ENCODE measurements around the gene LRRC72.
"Not testable (repeated sequence)": the region's sequence is repeated elsewhere in the genome, so short reads cannot be mapped to it uniquely, and the experiment has no call there.

Gene LRRC72

DNA sequence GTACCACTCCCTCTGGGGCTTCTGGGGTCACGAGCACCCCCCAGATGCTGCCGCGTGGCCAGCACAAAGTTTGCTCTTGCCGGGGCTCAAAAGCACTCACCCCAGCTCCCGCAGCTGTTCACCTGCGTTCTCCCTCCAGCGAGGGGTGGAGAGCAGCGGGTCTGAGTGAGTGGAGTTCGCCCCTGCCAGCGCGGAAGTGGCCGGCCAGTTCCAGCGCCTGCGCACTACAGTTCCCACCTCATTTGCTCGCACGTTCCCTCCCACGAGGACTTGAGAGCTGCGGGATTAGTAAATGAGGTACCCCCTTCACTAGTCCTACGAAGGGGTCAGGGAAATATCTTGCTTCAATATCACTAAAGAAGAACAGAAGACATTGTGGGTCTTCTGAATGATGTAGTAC lies 24.3 kb upstream of the LRRC72 start:
- H3K4me1 ChIP-seq (ENCODE audit: control insufficient read depth, insufficient read depth, low read length), result no peaks in the 10 kb centered on the region
- no CpG with 5 or more reads among the region's 19 CpGs for WGBS (ENCODE audit: insufficient coverage, insufficient read length)

DNA sequence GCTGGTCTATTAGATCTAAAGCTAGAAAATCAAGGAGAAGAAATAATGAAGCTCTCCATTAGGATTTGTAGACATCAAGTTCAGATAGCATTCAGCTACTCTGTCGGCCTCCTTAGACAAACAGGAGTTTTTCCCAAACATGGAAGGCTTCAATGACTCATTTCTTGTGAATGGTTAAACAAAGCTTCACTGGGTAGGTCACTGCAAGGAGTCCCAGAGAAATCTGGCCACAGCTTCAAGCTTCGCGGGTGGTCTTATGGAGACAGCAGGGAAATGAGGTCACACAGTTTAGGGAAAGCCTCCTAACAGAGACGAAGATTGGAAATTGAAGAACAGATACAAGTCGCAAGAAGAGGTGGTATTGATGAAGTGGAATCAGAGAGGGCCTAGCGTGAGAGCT lies 22.6 kb upstream of the LRRC72 start:
- WGBS (ENCODE audit: insufficient coverage, insufficient read length), result no CpG with 5 or more reads among the region's 6 CpGs
- Histone ChIP-seq H3K9me3 (ENCODE audit: control insufficient read depth, insufficient read depth, low read length) (no peaks in the 10 kb centered on the region), H3K27me3 (ENCODE audit: control insufficient read depth, insufficient read depth, low read length) (no peaks in the 10 kb centered on the region), H3K27ac (ENCODE audit: low read length) (no peak overlapping the region), H3K4me3 (ENCODE audit: low read length) (no peak overlapping the region), H3K4me1 (ENCODE audit: control insufficient read depth, insufficient read depth, low read length) (no peaks in the 10 kb centered on the region), H3K36me3 (ENCODE audit: control insufficient read depth, insufficient read depth, low read length) (no peaks in the 10 kb centered on the region)
- DNase-seq (ENCODE audit: low read depth, low spot score), result no peak

More for the DNA sequence above, 24.3 kb upstream of the LRRC72 start:
- H3K36me3 ChIP-seq (ENCODE audit: control insufficient read depth, insufficient read depth, low read length), result no peaks in the 10 kb centered on the region
- no peaks in the 10 kb centered on the region for H3K9me3 ChIP-seq (ENCODE audit: control insufficient read depth, insufficient read depth, low read length)
- no peak for DNase-seq (ENCODE audit: low read depth, low spot score)
- no peak overlapping the region for H3K27ac ChIP-seq (ENCODE audit: low read length)
- no peak overlapping the region for H3K4me3 ChIP-seq (ENCODE audit: low read length)
- no peaks in the 10 kb centered on the region for H3K27me3 ChIP-seq (ENCODE audit: control insufficient read depth, insufficient read depth, low read length)

DNA sequence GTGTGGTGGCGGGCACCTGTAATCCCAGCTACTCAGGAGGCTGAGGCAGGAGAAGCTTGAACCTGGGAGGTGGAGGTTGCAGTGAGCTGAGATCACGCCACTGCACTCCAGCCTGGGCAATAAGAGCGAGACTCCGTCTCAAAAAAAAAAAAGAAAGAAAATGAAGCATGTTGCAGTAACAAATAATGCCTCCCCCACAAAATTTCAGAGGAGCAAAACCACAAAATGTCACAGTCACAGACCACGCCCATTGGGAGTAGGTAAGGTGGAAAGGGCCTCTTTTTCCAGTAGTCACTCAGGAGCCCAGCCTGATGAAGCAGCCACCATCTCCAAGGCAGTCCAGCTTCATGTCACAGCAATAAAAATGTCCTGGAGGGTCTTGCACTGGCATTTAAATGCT lies 20.2 kb upstream of the LRRC72 start:
- H3K27ac ChIP-seq (ENCODE audit: low read length); H3K27me3 ChIP-seq (ENCODE audit: control insufficient read depth, insufficient read depth, low read length); H3K9me3 ChIP-seq (ENCODE audit: control insufficient read depth, insufficient read depth, low read length); H3K36me3 ChIP-seq (ENCODE audit: control insufficient read depth, insufficient read depth, low read length); H3K4me3 ChIP-seq (ENCODE audit: low read length); DNase-seq (ENCODE audit: low read depth, low spot score); H3K4me1 ChIP-seq (ENCODE audit: control insufficient read depth, insufficient read depth, low read length): not testable (repeated sequence)
- WGBS (ENCODE audit: insufficient coverage, insufficient read length), result no CpG with 5 or more reads among the region's 5 CpGs

DNA sequence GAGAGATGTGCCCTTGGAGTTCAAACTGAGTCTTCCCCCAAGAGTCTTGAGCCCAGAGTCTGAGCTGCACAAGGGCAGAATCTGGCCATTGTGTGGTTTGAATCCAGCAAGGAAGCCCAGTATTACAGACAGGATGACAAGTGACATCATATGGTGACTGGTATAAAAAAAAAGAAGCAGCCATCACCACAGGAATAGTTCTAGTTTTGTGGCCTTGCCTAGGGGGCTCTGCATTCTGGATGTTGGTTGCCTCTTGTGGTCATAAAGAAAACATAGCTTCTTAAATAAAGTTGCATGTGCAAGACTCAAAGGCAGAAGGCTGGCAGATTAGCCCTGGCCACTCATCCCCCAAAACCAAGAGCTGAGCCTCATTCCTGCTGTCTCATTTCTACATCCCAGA lies 16.8 kb upstream of the LRRC72 start:
- H3K9me3 ChIP-seq (ENCODE audit: control insufficient read depth, insufficient read depth, low read length), result no peaks in the 10 kb centered on the region

DNA sequence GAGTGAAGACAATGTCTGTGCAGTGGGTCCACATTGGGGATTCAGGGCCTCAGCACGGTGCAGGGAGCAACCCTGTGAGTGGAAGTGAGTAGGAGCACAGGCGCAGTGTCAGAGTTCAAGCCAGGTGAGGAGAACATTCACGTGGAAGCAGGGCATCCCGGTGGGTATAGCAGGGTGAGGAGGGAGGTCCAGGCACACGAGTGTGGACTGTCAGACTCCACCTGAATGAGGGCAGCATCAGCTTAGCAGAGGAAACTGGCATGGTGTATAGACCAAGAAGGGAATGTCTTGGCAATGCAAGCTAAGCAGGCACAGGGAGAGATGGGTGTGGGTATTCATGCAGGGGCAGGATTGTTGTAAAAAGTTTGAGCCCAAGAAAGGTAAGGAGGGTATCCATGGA lies 15.3 kb upstream of the LRRC72 start:
- no peak overlapping the region for H3K27ac ChIP-seq (ENCODE audit: low read length)
- no CpG with 5 or more reads among the region's 5 CpGs for WGBS (ENCODE audit: insufficient coverage, insufficient read length)
- no peak for DNase-seq (ENCODE audit: low read depth, low spot score)
- H3K36me3 ChIP-seq (ENCODE audit: control insufficient read depth, insufficient read depth, low read length), result no peaks in the 10 kb centered on the region
- H3K4me3 ChIP-seq (ENCODE audit: low read length), result no peak overlapping the region
- H3K9me3 ChIP-seq (ENCODE audit: control insufficient read depth, insufficient read depth, low read length), result no peaks in the 10 kb centered on the region
- peaks cover 2% of the 10 kb centered on the region; the same call in 1 of the 2 replicates for H3K4me1 ChIP-seq (ENCODE audit: control insufficient read depth, insufficient read depth, low read length)
- H3K27me3 ChIP-seq (ENCODE audit: control insufficient read depth, insufficient read depth, low read length), result no peaks in the 10 kb centered on the region

More for the DNA sequence above, 16.8 kb upstream of the LRRC72 start:
- Histone ChIP-seq H3K4me1 (ENCODE audit: control insufficient read depth, insufficient read depth, low read length) (peaks cover 2% of the 10 kb centered on the region; the same call in 1 of the 2 replicates), H3K27me3 (ENCODE audit: control insufficient read depth, insufficient read depth, low read length) (no peaks in the 10 kb centered on the region), H3K4me3 (ENCODE audit: low read length) (no peak overlapping the region), H3K27ac (ENCODE audit: low read length) (no peak overlapping the region), H3K36me3 (ENCODE audit: control insufficient read depth, insufficient read depth, low read length) (no peaks in the 10 kb centered on the region)
- DNase-seq (ENCODE audit: low read depth, low spot score), result no peak

DNA sequence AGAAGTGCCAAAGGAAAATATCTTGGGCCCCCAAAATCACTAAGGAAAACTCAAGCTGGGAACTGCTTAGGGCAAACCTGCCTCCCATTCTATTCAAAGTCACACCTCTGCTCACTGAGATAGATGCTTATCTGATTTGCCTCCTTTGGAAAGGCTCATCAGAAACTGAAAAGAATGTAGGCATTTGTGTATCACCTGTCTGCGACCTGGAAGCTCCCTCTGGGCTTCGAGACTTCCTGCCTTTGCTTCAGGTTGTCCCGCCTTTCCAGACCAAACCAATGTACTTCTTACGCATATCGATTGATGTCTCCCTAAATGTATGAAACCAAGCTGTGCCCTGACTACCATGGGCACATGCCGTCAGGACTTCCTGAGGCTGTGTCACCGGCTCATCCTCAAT lies 14.5 kb upstream of the LRRC72 start:
- no peaks in the 10 kb centered on the region for H3K36me3 ChIP-seq (ENCODE audit: control insufficient read depth, insufficient read depth, low read length)
- no peaks in the 10 kb centered on the region for H3K27me3 ChIP-seq (ENCODE audit: control insufficient read depth, insufficient read depth, low read length)
- H3K9me3 ChIP-seq (ENCODE audit: control insufficient read depth, insufficient read depth, low read length), result no peaks in the 10 kb centered on the region
- peak; percentile 1 for DNase-seq (ENCODE audit: low read depth, low spot score)
- WGBS (ENCODE audit: insufficient coverage, insufficient read length), result no CpG with 5 or more reads among the region's 7 CpGs
- peaks cover 2% of the 10 kb centered on the region; the same call in 1 of the 2 replicates for H3K4me1 ChIP-seq (ENCODE audit: control insufficient read depth, insufficient read depth, low read length)
- H3K4me3 ChIP-seq (ENCODE audit: low read length), result no peak overlapping the region
- H3K27ac ChIP-seq (ENCODE audit: low read length), result no peak overlapping the region

DNA sequence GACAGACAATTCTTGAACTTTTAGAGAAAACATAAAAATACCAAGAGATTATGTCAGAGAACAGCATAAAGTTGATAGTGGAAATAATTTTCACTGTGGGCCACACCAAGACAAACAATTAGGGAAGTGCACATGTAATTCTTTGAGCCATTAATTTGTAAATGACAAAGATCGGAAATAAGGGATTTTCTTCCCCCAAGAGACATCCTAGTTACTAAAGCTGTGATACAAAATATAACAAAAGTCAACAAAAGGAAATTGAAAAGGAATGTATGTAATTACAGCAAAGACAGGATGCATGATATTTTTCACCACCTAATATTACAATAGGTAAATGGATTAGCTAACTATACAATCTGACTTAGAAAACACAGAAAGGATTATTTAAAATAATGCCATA lies 12.4 kb upstream of the LRRC72 start:
- no peak overlapping the region for H3K4me3 ChIP-seq (ENCODE audit: low read length)
- peaks cover 2% of the 10 kb centered on the region; the same call in 1 of the 2 replicates for H3K4me1 ChIP-seq (ENCODE audit: control insufficient read depth, insufficient read depth, low read length)
- H3K27me3 ChIP-seq (ENCODE audit: control insufficient read depth, insufficient read depth, low read length), result no peaks in the 10 kb centered on the region
- WGBS (ENCODE audit: insufficient coverage, insufficient read length), result no CpG with 5 or more reads among the region's 1 CpG
- no peaks in the 10 kb centered on the region for H3K36me3 ChIP-seq (ENCODE audit: control insufficient read depth, insufficient read depth, low read length)
- H3K9me3 ChIP-seq (ENCODE audit: control insufficient read depth, insufficient read depth, low read length), result no peaks in the 10 kb centered on the region
- DNase-seq (ENCODE audit: low read depth, low spot score), result no peak
- H3K27ac ChIP-seq (ENCODE audit: low read length), result no peak overlapping the region

DNA sequence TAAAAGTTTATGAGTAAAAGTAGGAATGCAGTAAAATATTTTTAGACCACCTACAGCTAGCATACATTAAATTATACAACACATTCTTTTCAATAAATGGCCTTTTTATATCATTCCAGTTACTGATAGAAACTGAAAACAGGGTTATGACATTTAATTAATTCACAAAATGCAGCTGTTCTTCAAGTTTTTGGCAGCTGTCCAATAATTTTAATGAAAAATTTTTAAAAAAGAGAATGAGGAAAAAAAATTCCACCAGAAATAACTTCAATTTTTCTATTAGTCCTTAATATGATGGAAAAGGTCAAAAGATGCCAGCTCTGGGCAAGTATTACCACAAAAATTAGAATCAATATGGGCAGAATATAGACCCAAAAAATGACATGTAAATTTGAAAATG lies 11.9 kb upstream of the LRRC72 start:
- Histone ChIP-seq H3K36me3 (ENCODE audit: control insufficient read depth, insufficient read depth, low read length) (no peaks in the 10 kb centered on the region), H3K9me3 (ENCODE audit: control insufficient read depth, insufficient read depth, low read length) (no peaks in the 10 kb centered on the region), H3K4me1 (ENCODE audit: control insufficient read depth, insufficient read depth, low read length) (peaks cover 2% of the 10 kb centered on the region; the same call in 1 of the 2 replicates), H3K4me3 (ENCODE audit: low read length) (no peak overlapping the region), H3K27ac (ENCODE audit: low read length) (no peak overlapping the region), H3K27me3 (ENCODE audit: control insufficient read depth, insufficient read depth, low read length) (no peaks in the 10 kb centered on the region)
- no peak for DNase-seq (ENCODE audit: low read depth, low spot score)

DNA sequence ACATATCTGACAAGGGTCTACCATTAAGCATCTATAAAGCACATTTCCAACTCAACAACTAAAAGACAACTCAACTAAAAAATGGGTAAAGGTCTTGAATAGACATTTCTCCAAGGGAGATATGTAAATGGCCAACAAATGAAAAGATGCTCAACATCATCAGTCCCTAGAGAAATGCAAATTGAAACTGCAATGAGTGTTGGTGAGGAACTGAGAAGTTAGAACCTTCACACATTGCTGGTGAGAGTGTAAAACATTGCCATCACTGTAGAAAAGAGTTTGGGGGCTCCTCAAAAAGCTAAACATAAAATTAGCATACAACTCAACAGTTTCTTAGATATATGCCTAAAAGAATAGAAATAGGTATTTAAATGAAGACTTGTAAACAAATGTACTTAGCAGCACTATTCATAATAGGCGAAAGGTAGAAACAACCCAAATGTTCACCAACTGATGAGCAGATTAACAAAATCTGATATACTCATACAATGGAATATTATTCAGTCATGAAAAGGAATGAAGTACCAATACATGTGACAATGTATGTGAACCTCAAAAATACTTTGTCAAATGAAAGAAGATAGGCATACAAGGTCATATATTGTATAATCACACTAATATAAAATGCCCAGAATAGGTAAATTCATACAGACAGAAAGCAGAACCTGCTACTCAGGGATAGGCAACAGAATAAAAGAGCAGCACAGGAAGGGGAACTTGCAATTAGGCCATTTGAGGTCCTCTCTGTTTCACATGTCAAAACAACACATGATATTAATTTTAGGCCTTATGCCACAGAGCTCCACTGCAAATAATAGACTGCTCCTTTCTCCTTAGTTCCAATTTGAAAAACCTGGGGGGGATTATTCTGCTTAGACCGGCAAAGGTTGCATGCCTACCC lies 10.6 kb upstream of the LRRC72 start:
- no peaks in the 10 kb centered on the region for H3K36me3 ChIP-seq (ENCODE audit: control insufficient read depth, insufficient read depth, low read length)
- no peaks in the 10 kb centered on the region for H3K27me3 ChIP-seq (ENCODE audit: control insufficient read depth, insufficient read depth, low read length)
- no peak overlapping the region for H3K27ac ChIP-seq (ENCODE audit: low read length)
- no peak for DNase-seq (ENCODE audit: low read depth, low spot score)
- WGBS (ENCODE audit: insufficient coverage, insufficient read length), result no CpG with 5 or more reads among the region's 2 CpGs
- H3K4me3 ChIP-seq (ENCODE audit: low read length), result no peak overlapping the region
- H3K9me3 ChIP-seq (ENCODE audit: control insufficient read depth, insufficient read depth, low read length), result no peaks in the 10 kb centered on the region
- peaks cover 2% of the 10 kb centered on the region; the same call in 1 of the 2 replicates for H3K4me1 ChIP-seq (ENCODE audit: control insufficient read depth, insufficient read depth, low read length)

DNA sequence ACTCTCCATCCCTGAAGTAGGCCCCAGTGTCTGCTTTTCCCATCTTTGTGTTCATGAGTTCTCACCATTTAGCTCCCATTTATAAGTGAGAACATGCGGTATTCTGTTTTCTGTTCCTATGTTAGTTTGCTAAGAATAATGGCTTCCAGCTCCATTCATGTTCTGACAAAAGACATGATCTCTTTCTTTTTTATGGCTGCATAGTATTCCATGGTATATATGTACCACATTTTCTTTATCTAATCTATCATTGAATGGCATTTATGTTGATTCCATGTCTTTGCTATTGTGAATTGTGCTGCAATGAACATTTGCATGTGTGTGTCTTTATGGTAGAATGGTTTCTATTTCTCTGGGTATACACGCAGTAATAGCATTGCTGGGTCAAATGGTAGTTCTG lies 6.6 kb upstream of the LRRC72 start:
- not testable (repeated sequence) for H3K27ac ChIP-seq (ENCODE audit: low read length); H3K27me3 ChIP-seq (ENCODE audit: control insufficient read depth, insufficient read depth, low read length); H3K9me3 ChIP-seq (ENCODE audit: control insufficient read depth, insufficient read depth, low read length); H3K4me3 ChIP-seq (ENCODE audit: low read length); DNase-seq (ENCODE audit: low read depth, low spot score); H3K36me3 ChIP-seq (ENCODE audit: control insufficient read depth, insufficient read depth, low read length); H3K4me1 ChIP-seq (ENCODE audit: control insufficient read depth, insufficient read depth, low read length)
- WGBS (ENCODE audit: insufficient coverage, insufficient read length), result no CpG with 5 or more reads among the region's 2 CpGs

DNA sequence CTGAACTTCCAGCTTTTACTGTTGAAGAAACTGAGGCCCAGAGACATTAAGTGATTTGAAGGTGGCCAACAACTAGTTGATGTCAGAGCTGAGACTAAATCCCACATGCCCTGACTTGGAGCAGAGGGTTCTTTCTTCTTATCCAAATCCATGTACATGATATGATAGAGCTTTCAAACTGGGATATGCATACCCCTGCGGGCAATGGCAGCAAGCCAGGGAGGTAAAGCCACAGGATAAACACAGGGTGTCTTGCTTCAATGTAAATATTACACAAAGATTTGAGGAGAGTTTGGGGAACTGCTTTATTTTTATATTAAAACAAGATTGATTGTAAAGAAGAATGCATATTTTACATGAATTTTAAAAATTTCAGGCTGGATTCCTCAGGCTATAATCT lies 2.3 kb upstream of the LRRC72 start:
- no peaks in the 10 kb centered on the region for H3K27me3 ChIP-seq (ENCODE audit: control insufficient read depth, insufficient read depth, low read length)
- H3K4me3 ChIP-seq (ENCODE audit: low read length), result no peak overlapping the region
- no peak for DNase-seq (ENCODE audit: low read depth, low spot score)
- H3K4me1 ChIP-seq (ENCODE audit: control insufficient read depth, insufficient read depth, low read length), result peaks cover 1% of the 10 kb centered on the region; the same call in 1 of the 2 replicates
- H3K36me3 ChIP-seq (ENCODE audit: control insufficient read depth, insufficient read depth, low read length), result no peaks in the 10 kb centered on the region
- H3K27ac ChIP-seq (ENCODE audit: low read length), result no peak overlapping the region
- H3K9me3 ChIP-seq (ENCODE audit: control insufficient read depth, insufficient read depth, low read length), result no peaks in the 10 kb centered on the region
- WGBS (ENCODE audit: insufficient coverage, insufficient read length), result no CpG with 5 or more reads among the region's 1 CpG
